Left cardiac atrium (tissue), 4 donors: ENCODE data around the gene ISOC2. TPM values are rescaled to one million over a fixed set of nuclear protein-coding genes. Genes with fewer than 3 reads are reported as not detected.
"Not testable (repeated sequence)": the region's sequence is repeated elsewhere in the genome, so short reads cannot be mapped to it uniquely, and the experiment has no call there.

Experiments
- ATAC-seq, 2 donors: fragments of 200-7000 bp; cut with Tn5 transposase; one replicate each; pipeline ENCODE4 v1.9.1; 2020; ENCODE audit warnings: mild to moderate bottlenecking in 2 of 2, moderate library complexity in 2 of 2
- DNase-seq: peaks from one replicate; pipeline ENCODE4 v3.0.0-alpha.2; 2020
- intact Hi-C, 2 donors: fragments of 100-400 bp; cut with DNase I; formaldehyde crosslinking; loops; one replicate each; pipeline versions ENCODE4 v1.14.1 to v1.15.1; 2022 to 2023
- total RNA-seq, 2 donors: library from RNA; stranded (reverse); fragmentation: NEBNext Ultra II Directional; extraction: Animal tissue kit (Norgen Biotek cat#: 25700); gene quantifications; one replicate each; pipeline ENCODE4 v1.2.1, GENCODE V29; 2021
- donor health status: DM: no; HTN: yes; CAD: no.
- donor health status: DM: no; HTN: yes; CAD: no; lungs with severe emphysema.
- donor health status: DM: yes; HTN: yes; CAD: no.
- donor health status: Dilated cardiomyopathy.

Gene ISOC2
- total RNA-seq, 2 donors from 2014 or later: 58.4 to 60.5 TPM

DNA sequence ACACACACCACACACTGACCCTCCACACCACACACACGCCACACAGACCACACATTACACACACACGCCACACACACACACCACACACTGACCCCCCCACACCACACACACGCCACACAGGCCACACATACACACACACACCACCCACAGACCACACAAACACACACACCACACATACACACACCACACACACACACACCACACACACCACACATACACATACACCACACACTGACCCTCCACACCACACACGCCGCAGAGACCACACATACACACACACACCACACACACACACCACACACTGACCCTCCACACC is 13.3 kb downstream of the ISOC2 start:
- ATAC-seq, intact Hi-C loops, DNase-seq: not testable (repeated sequence)

DNA sequence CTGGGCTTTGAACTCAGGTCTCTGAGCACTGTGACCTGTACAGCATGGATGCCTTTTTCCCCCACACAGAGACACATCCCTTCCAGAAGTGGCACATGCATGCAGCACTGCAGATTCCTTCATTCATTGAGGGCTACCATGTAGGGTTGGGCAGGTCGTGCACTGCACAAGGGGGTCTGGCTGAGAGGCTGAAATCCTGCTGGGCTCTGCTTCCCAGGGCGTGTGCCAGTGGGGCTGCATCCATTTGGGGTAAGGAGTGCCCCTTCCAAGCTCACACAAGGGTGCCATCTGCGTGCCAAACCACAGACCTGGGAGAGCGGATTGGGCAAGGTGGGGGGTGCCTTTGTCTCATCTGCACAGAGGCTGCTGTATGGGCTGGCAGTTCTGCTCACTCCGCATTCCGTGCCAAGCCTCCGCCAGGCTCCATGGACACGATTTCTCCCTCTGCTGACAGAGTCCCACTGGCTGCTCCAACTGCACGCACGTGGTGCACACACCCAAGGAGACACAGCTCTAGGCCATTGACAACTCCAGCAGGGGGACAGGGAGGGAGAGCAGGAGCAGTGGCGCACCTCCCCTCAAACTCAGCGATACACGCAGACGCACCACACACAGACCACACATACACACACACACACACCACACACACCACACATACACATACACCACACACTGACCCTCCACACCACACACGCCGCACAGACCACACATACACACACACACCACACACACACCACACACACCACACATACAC is 13.8 kb downstream of the ISOC2 start:
- intact Hi-C loops: no loop called here
- ATAC-seq (peak in 1 of 2 donors; percentile 54), DNase-seq (no peak)

DNA sequence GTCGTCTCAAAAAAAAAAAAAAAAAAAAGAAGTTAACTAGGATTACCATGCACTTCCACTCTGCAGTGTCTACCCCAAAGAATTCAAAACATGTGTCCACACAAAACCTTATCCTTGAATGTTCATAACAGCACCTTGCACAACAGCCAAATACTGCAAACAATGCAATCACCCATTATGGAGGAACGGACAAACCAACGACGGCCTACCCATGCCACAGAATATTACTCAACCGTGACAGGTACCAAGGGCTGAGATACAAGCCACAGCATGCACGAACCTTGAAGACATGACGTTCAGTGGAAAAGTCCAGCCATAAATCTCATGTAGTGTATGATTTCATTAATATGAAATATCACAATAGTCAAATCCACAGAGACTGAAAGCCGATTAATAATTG is 15.4 kb downstream of the ISOC2 start:
- no peak for DNase-seq
- no peak for ATAC-seq
- intact Hi-C loops: no loop called here

GRCh38 chr19:55444646-55445045 is 16.8 kb downstream of the ISOC2 start:
- DNase-seq: no peak
- no peak for ATAC-seq
- intact Hi-C loops: no loop called here

- intact Hi-C loops: no loop called here
- ATAC-seq: no peak
- DNase-seq: no peak
Measured at GRCh38 chr19:55443824-55444480, 17.5 kb downstream of the ISOC2 start.

DNA sequence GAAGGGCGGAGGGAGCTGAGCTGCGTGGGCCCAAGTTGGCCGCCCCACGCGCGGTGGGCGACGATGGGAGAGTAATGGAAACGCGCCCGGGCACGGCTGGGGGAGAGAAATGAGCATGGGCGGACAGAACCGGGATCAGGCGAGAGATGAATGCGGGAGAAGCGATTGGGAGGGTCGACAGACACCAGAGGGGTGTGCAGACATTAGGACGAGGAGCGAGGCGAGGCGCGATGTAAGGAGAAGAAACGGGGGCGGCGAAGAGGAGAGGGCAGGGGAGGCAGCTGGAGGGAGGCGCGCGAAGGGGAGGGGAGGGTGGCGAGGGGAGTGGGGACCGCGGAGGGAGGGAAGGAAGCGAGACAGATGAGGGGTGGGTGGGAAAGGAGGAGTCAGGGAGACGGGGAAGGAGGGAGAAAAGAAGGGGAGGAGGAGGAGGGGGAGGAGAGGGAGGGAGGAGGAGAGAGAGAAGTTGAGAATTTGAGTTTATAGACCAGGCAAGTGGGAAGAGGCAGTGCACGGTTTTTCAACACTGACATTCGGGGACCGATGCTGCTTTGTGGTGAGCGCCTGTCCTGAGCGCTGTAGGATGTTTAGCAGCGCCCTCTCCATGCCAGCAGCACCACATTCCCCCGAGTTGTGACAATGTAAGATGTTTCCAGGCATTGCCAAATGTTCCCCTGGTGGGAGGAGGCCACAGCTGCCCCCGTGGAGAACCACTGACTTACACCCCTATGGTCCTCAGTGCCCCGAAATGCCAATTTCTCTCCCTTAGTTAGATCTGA is 18.2 kb downstream of the ISOC2 start, which contains the start of gene SHISA7:
TSS of gene SHISA7 (minus strand) at position 256 of the 779 bp plus-strand sequence. CDS start 437 bp downstream, outside the sequence.
- ATAC-seq: no peak
- no peak for DNase-seq
- intact Hi-C loops: no loop called here

GRCh38 chr19:55442372-55442961 is 19.0 kb downstream of the ISOC2 start:
- intact Hi-C loops: no loop called here
- DNase-seq (no peak), ATAC-seq (no peak)

DNA sequence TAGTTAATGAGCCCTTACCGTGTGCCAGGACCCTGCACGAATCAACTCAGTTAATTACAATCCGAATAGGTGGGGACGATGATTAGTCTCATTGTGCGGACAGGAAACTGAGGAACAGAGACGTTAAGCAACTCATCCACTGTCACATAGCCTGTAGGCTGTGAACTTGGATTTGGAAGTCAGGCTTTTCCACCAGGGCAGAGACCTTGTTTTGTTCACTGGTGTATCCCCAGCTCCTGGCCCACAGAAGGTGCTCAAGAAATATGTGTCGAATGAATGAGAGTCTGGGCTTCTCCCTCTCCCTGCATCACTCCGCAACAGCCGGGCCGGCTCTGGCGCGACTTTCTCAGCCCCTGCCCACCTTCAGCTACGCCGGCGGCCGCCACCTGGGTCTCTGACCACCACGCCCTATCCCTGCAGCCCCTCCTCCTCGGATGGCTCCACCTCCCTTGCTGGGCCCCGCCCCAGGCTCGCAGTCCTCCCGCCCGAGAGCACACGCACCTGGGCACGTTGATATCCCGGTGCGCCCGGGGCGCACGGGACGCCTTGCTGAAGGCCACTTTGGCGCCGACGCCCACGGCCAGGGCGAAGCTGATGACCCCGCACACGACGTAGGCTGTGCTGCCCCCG is 19.6 kb downstream of the ISOC2 start:
- intact Hi-C loops: no loop called here
- DNase-seq (no peak), ATAC-seq (no peak)

DNA sequence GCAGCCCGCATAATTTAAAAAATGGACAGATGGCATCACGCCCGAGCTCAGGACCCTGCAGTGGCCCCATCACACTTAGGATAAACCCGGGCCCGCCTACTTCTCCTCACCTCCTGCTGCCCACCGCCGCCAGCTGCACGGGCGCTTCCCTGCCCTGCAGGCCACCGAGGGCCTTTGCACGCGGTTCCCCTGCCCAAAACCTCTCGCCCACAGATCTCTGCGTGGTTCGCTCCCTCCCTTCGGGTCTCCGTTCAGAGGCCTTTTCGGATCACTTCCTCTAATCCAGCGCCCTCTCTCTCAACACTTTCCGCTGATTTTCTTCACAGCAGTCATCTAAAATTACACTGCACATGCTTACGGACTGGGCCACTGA is 20.1 kb downstream of the ISOC2 start:
- no peak for ATAC-seq
- intact Hi-C loops: no loop called here
- no peak for DNase-seq

- intact Hi-C loops: no loop called here
- ATAC-seq: no peak
- DNase-seq: no peak
Measured at GRCh38 chr19:55440411-55441105, 20.9 kb downstream of the ISOC2 start.

GRCh38 chr19:55439052-55439451 is 22.4 kb downstream of the ISOC2 start:
- DNase-seq (no peak), ATAC-seq (no peak)
- intact Hi-C loops: no loop called here

GRCh38 chr19:55437410-55437809 is 24.0 kb downstream of the ISOC2 start:
- intact Hi-C loops: no loop called here
- ATAC-seq (peak; percentile 79 to 83), DNase-seq (peak; percentile 54)

DNA sequence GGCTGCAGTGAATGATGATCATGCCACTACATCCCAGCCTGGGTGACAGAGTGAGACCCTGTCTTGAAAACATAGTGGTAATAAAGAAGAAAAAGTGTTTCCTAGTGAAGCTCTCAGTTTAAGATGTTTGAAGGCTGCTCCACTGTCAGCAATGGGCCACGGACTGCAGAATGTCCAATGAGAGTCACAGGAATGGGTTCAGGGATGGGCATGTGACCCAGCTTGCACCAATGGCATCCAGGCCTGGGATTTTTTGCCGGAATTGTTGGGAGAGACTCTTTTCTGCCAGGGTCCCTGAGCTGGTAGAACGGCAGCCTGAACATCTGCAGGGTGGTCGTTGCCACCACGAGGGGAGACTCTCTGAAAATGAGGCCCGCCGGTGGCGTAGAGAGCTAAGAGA is 24.6 kb downstream of the ISOC2 start:
- intact Hi-C loops: no loop called here
- ATAC-seq (no peak), DNase-seq (no peak)

- intact Hi-C loops: no loop called here
- ATAC-seq (no peak), DNase-seq (no peak)
Measured at GRCh38 chr19:55435020-55435419, 26.4 kb downstream of the ISOC2 start.

- no peak for ATAC-seq
- intact Hi-C loops: no loop called here
- no peak for DNase-seq
Measured at GRCh38 chr19:55434356-55434919, 27.0 kb downstream of the ISOC2 start.

- intact Hi-C loops: no loop called here
- ATAC-seq: no peak
Measured at GRCh38 chr19:55433292-55433691, 28.1 kb downstream of the ISOC2 start.

GRCh38 chr19:55432241-55432959 is 29.0 kb downstream of the ISOC2 start:
- intact Hi-C loops: no loop called here
- DNase-seq (no peak), ATAC-seq (no peak)

More at GRCh38 chr19:55433292-55433691, 28.1 kb downstream of the ISOC2 start:
- DNase-seq: no peak

GRCh38 chr19:55431183-55431582 is 30.3 kb downstream of the ISOC2 start:
- no peak for ATAC-seq
- intact Hi-C loops: no loop called here
- no peak for DNase-seq
